Gastroesophageal sphincter (tissue), 4 donors: ENCODE results near the gene PIBF1. TPM values are rescaled to one million over a fixed set of nuclear protein-coding genes. Genes with fewer than 3 reads are reported as not detected.
"Not testable (repeated sequence)": the region's sequence is repeated elsewhere in the genome, so short reads cannot be mapped to it uniquely, and the experiment has no call there.

Source experiments
- ATAC-seq: fragments of 150-250 bp; one replicate; pipeline ENCODE4 v1.9.1; 2016; ENCODE audit warnings: mild to moderate bottlenecking, moderate library complexity
- H3K27ac ChIP-seq, 4 donors: fragments of 200-600 bp; sonication (generic) in 3 of 4; 1 replicate in 3 of 4; 2 replicates in 1 of 4; pipeline ENCODE4 v1.5.1; 2016 to 2019
- H3K27me3 ChIP-seq: fragments of 200-600 bp; sonication (generic); one replicate; pipeline ENCODE4 v1.5.1; 2019
- H3K36me3 ChIP-seq, 2 donors: fragments of 200-600 bp; sonication (generic); one replicate each; pipeline ENCODE4 v1.5.1; 2019; ENCODE audit warnings: control low read depth in 1 of 2
- H3K4me1 ChIP-seq, 3 donors: fragments of 200-600 bp; sonication (generic); 1 replicate in 2 of 3; 2 replicates in 1 of 3; pipeline ENCODE4 v1.5.1; 2016 to 2019; ENCODE audit warnings: control low read depth in 2 of 3
- H3K4me3 ChIP-seq, 2 donors: fragments of 200-600 bp; sonication (generic); one replicate each; pipeline ENCODE4 v1.5.1; 2019; ENCODE audit warnings: mild to moderate bottlenecking in 1 of 2, moderate library complexity in 1 of 2
- H3K9me3 ChIP-seq, 3 donors: fragments of 200-600 bp; sonication (generic); one replicate each; pipeline ENCODE4 v1.5.1; 2017 to 2019; ENCODE audit warnings: control low read depth in 2 of 3
- EP300 ChIP-seq: sonication (generic); formaldehyde crosslinking; IDR thresholded peaks from one replicate; pipeline ENCODE4 v1.6.1; 2017; ENCODE audit warnings: antibody characterized with exemption, mild to moderate bottlenecking
- POLR2A ChIP-seq, 2 donors: fragments of 450-650 bp; IDR thresholded peaks; one replicate each; pipeline ENCODE4 v1.6.1; 2017; ENCODE audit warnings: antibody characterized with exemption in 2 of 2, mild to moderate bottlenecking in 2 of 2, moderate library complexity in 1 of 2
- POLR2AphosphoS5 ChIP-seq: sonication (generic); formaldehyde crosslinking; IDR thresholded peaks from one replicate; pipeline ENCODE4 v1.6.1; 2017; ENCODE audit warnings: antibody characterized with exemption
- WGBS, 2 donors: methylation state at CpG; one replicate each; pipeline ENCODE4 v1.1.5; 2018; ENCODE audit warnings: low coverage in 1 of 2; 5-methylcytosine and 5-hydroxymethylcytosine counted together
- total RNA-seq, 4 donors: library from RNA; depleted of rRNA; stranded (reverse); fragments of >200 nt; gene quantifications; one replicate each; pipeline ENCODE4 v1.1.0, GENCODE V29; 2016
- TF ChIP-seq, protein P1 (sequence below), 4 experiments: fragments of 200-600 bp in 2 of 4; fragments of 450-650 bp in 2 of 4; sonication (generic) in 1 of 4; IDR thresholded peaks; one replicate each; pipeline ENCODE4 v1.5.1; 2017 to 2019; ENCODE audit warnings: antibody characterized with exemption in 4 of 4, mild to moderate bottlenecking in 2 of 4, moderate library complexity in 2 of 4

The PIBF1 gene
- total RNA-seq, 4 donors from 2014 or later, result 13.1 to 38.4 (median 22.3) TPM

DNA sequence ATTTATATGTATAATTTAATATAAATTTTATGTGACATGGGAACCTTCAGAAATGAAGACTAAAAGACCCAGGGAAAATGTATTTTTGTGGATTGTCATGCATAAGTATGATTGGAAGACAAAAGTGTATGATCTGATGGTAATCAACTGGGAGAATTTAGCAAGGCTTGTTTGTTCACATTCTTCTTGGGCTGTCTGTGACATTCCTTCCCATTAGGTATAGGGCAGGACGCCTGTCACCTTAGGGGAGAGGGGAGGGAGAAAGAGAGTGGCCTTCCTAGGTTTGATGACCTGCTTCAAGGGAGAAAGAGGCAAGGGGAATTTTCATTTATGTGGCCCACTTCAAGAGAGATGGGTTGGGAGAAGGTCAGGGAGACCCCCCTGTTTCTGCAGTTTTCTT is 22.4 kb downstream of the PIBF1 start:
- no peak for TF ChIP-seq POLR2AphosphoS5
- TF ChIP-seq POLR2A (IDR thresholded peaks at IDR 0.05), result no peak
- TF ChIP-seq, protein P1, sequence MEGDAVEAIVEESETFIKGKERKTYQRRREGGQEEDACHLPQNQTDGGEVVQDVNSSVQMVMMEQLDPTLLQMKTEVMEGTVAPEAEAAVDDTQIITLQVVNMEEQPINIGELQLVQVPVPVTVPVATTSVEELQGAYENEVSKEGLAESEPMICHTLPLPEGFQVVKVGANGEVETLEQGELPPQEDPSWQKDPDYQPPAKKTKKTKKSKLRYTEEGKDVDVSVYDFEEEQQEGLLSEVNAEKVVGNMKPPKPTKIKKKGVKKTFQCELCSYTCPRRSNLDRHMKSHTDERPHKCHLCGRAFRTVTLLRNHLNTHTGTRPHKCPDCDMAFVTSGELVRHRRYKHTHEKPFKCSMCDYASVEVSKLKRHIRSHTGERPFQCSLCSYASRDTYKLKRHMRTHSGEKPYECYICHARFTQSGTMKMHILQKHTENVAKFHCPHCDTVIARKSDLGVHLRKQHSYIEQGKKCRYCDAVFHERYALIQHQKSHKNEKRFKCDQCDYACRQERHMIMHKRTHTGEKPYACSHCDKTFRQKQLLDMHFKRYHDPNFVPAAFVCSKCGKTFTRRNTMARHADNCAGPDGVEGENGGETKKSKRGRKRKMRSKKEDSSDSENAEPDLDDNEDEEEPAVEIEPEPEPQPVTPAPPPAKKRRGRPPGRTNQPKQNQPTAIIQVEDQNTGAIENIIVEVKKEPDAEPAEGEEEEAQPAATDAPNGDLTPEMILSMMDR (IDR thresholded peaks at IDR 0.05), result no peak
- no peak for TF ChIP-seq EP300
- Histone ChIP-seq H3K4me3 (no peak overlapping the region), H3K9me3 (no peaks in the 10 kb centered on the region), H3K27ac (no peak overlapping the region), H3K27me3 (no peaks in the 10 kb centered on the region), H3K36me3 (peaks cover 0 to 51% of the 10 kb centered on the region in 2 donors), H3K4me1 (no peaks in the 10 kb centered on the region)
- 100% methylated on average over 1 of the region's 1 CpG for WGBS, 2 donors
- no peak for ATAC-seq

DNA sequence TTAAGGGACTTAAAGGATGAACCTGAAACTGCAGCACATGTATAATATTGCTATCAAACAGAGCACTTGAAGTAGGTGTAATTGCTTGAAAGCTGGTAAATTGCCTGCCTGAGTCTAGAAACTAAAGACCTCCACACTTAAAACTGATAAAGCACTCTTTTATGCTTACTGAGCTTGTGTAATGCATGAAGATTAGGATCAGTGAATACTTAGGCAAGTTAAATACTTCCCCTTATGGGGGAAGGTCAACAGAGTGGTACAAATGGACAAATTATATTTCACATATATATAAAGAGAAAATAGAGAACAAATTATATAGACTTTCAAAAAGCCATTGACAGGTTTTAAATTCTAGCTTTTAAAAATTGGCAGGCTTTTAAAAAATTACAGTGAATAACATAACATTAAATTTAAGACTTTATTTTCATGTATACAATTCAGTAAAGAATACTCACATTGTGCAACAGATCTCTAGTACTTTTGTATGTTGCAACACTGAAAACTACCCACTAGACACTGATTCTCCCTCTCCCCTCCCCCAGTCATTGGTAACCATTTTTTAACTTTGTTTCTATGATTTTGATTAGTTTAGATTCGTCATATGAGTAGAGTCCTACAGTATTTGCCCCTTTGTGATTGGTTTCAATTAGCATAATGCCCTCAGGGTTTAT is 23.9 kb downstream of the PIBF1 start:
- H3K27me3 ChIP-seq, result no peaks in the 10 kb centered on the region
- no peak overlapping the region for H3K4me3 ChIP-seq
- no peaks in the 10 kb centered on the region for H3K4me1 ChIP-seq
- WGBS, 2 donors, result 83 to 100% methylated on average over 1 of the region's 1 CpG
- peaks cover 0 to 40% of the 10 kb centered on the region in 2 donors for H3K36me3 ChIP-seq
- no peaks in the 10 kb centered on the region for H3K9me3 ChIP-seq
- H3K27ac ChIP-seq, result no peak overlapping the region
- TF ChIP-seq EP300 (no peak), POLR2AphosphoS5 (no peak), POLR2A (IDR thresholded peaks at IDR 0.05) (no peak)
- TF ChIP-seq, protein P1 (IDR thresholded peaks at IDR 0.05), result no peak
- no peak for ATAC-seq

DNA sequence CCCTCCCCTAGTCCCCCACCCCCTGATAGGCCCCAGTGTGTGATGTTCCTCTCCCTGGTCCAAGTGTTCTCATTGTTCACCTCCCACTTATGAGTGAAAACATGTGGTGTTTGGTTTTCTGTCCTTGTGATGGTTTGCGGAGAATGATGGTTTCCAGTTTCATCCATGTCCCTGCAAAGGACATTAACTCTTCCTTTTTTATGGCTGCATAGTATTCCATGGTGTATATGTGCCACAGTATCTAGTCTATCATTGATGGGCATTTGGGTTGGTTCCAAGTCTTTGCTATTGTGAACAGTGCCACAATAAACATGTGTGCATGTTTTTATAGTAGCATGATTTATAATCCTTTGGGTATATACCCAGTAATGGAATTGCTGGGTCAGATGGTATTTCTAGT is 24.6 kb downstream of the PIBF1 start:
- 100% methylated on average over 1 of the region's 1 CpG for WGBS, 2 donors

DNA sequence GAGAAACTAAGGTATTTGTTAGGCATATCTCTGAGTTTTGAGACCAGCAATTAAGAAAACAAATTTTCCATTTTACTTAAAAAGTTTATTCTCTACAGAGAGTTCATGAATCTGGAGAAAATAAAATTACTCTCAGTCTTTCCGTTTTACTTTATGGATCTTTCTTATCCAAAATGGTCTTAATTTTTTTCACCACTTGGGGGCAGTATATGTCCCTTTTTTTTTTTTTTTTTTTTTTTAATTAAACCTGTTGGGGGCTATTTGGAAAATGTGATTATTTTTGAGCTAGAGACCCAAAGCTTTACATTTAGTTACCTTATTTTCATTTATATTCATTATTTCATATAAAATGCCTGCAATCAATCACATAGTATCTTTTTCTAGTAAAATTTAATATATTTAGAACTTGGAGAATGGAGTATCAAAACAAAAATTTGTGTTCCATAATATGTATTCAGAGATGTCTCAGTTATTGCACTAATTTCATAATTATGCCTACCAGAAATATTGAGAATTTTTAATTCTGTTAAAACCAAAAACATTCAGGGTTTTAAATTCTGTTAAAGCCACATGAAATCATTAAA is 27.1 kb downstream of the PIBF1 start:
- Histone ChIP-seq H3K9me3 (no peaks in the 10 kb centered on the region), H3K36me3 (peaks cover 0 to 33% of the 10 kb centered on the region in 2 donors), H3K4me3 (no peak overlapping the region), H3K4me1 (no peaks in the 10 kb centered on the region), H3K27me3 (no peaks in the 10 kb centered on the region), H3K27ac (no peak overlapping the region)
- TF ChIP-seq POLR2AphosphoS5 (no peak), EP300 (no peak)
- TF ChIP-seq, protein P1 (IDR thresholded peaks at IDR 0.05), result peak; percentile 14 to 51 (median 36)
- 0 to 16% methylated on average over 1 of the region's 1 CpG for WGBS, 2 donors
- ATAC-seq, result no peak

More for the DNA sequence above, 24.6 kb downstream of the PIBF1 start:
- not testable (repeated sequence) for ATAC-seq, H3K27ac ChIP-seq, H3K27me3 ChIP-seq, H3K4me1 ChIP-seq, H3K4me3 ChIP-seq, H3K9me3 ChIP-seq
- H3K36me3 ChIP-seq, result peaks cover 0 to 40% of the 10 kb centered on the region in 2 donors

DNA sequence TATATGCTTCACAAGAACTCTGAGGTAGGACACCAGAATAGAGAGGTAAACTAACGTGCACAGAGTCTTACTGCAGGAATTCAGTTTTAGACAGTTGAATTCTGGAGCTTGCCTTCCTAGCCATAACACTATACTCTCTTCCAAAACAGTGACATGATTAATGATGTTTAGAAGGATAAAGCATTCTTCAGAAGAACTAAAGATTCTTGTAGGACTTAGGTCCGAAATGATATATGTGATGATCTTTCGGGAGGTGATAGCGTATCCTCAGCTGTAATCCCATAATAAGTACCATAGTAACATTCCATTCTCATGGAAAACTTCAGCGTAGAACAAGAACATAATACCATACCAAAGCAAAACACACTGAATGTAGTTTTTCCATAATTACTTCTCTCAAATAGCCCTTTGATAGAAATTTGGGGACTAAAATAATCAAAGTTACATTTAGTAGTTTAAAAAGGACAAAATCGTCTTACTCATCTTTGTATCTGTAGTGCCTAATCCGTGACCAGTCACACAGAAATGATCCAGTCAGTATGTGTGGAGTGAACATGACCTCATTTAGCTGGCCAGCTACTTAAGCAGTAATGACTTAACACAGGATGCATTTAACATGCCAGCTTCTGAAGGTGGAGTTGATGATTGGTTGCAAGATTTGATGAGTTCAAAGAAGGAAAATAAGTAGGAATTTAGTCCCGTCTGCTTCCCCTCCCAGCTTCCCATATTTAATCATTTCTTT is 38.4 kb downstream of the PIBF1 start:
- 39 to 48% methylated on average over 8 of the region's 8 CpGs for WGBS, 2 donors
- H3K9me3 ChIP-seq, result no peaks in the 10 kb centered on the region
- peaks cover 0 to 12% (median 0%) of the 10 kb centered on the region in 3 donors for H3K4me1 ChIP-seq
- TF ChIP-seq POLR2AphosphoS5 (peak; percentile 6), EP300 (no peak), POLR2A (IDR thresholded peaks at IDR 0.05) (no peak)
- TF ChIP-seq, protein P1 (IDR thresholded peaks at IDR 0.05), result no peak
- peaks cover 0 to 33% of the 10 kb centered on the region in 2 donors for H3K36me3 ChIP-seq
- ATAC-seq, result no peak
- no peaks in the 10 kb centered on the region for H3K27me3 ChIP-seq
- no peak overlapping the region for H3K27ac ChIP-seq
- H3K4me3 ChIP-seq, result no peak overlapping the region
